ENCODE data around the gene NOD2. TPM values are rescaled to one million over a fixed set of nuclear protein-coding genes. Genes with fewer than 3 reads are reported as not detected.

NOD2 gene
- total and polyA plus RNA-seq, 2 of the 13 experiments (the other 11 are each of a cell fraction or from before 2014, with no cell fraction given), result 0.27 to 0.81 TPM

GRCh38 chr16:50743581-50744225 lies 50.3 kb downstream of the NOD2 start (continued):
- TF ChIP-seq ZNF687 (CRISPR knock-in tag; IDR thresholded peaks at IDR 0.05) (no peak), FUBP1 (CRISPR knock-in tag; IDR thresholded peaks at IDR 0.05; ENCODE audit: borderline replicate concordance) (no peak)

DNA sequence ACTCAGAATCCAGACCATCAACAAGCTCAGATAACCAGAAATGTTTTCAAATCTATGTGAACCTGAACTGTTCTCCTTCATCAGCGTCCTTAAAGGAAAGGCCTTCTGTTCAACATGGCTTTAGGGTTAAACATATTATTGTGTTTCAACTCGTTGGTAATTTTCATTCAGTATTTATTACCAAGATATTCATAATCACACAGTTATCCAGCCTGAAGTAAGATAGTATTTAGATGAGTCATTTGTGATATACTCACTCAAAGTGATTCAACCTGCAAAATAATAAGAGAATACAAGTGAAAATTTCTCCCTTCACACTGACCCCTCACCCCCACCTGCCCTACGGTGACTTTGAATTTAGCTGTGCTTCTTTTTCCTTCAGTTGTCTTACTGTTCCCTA lies 51.5 kb downstream of the NOD2 start:
- no peak for TF ChIP-seq ZNF678 (CRISPR knock-in tag; IDR thresholded peaks at IDR 0.05)
- TF ChIP-seq KLF13 (CRISPR knock-in tag; IDR thresholded peaks at IDR 0.05), result no peak
- no peak for FAIRE-seq
- Histone ChIP-seq H3K36me3 (replicated peaks in 1 of 2; ENCODE audit: control insufficient read depth in 1 of 2, insufficient read depth in 2 of 2, low read length in 2 of 2) (no peaks in the 10 kb centered on the region), H3K4me1 (ENCODE audit: insufficient read depth, low read length) (peaks cover 19% of the 10 kb centered on the region), H3K9me3 (ENCODE audit: low read length) (no peaks in the 10 kb centered on the region), H3K9ac (ENCODE audit: insufficient read depth, low read depth, low read length) (no peak overlapping the region), H3K4me2 (ENCODE audit: low read depth, low read length) (no peak overlapping the region), H3K79me2 (ENCODE audit: insufficient read depth, low read length) (no peaks in the 10 kb centered on the region), H3K27ac (ENCODE audit: extremely low read length, insufficient read depth, low read length) (no peak overlapping the region), H4K20me1 (ENCODE audit: insufficient read depth, low read length) (no peaks in the 10 kb centered on the region), H3K4me3 (replicated peaks in 1 of 3; ENCODE audit: insufficient read depth in 1 of 3, low read depth in 2 of 3, low read length in 3 of 3) (no peak overlapping the region), H2AFZ (ENCODE audit: low read length) (no peak overlapping the region), H3K27me3 (ENCODE audit: control insufficient read depth in 1 of 2, insufficient read depth in 2 of 2, low read length in 2 of 2) (no peaks in the 10 kb centered on the region)
- ATAC-seq, result no peak
- no peak for DNase-seq (ENCODE audit: low spot score)
- intact Hi-C loops (cut with micrococcal nuclease; ENCODE audit: unreplicated experiment) (loop anchor here (5.0 kb wide), 1 partner anchor 78 kb away; no protein-coding TSS in a partner anchor), in situ Hi-C loops (cut with HindIII; ENCODE audit: extremely low pct_ligation_motif_present, low pct_unique_long_range_greater_than_20kb) (no loop called here)
- WGBS (ENCODE audit: low lambda C conversion rate), result 78% methylated on average over 3 of the region's 3 CpGs
- no TSS peak for BruUV-seq (replicated peaks)
- CTCF ChIA-PET (ENCODE audit: low intra/inter-chr PET ratio, low total read pairs), result no interaction called here
- POLR2A ChIA-PET, result interaction anchor here (0.9 kb wide), 1 partner anchor 25 kb away, joined by 3 read pairs; no protein-coding TSS in a partner anchor

Data from HepG2 (cell line).